GM12864 (cell line): ENCODE data around the gene TNFAIP3.

Experiments
- DNase-seq: peaks from one replicate; pipeline ENCODE4 v3.0.0-alpha.2; 2011; ENCODE audit warnings: low read depth
- H3K4me3 ChIP-seq: 2 replicates; pipeline ENCODE4 v1.5.1; 2011; ENCODE audit warnings: mild to moderate bottlenecking, low read depth, low read length, control low read depth
- TF ChIP-seq, protein P1 (sequence below): IDR thresholded peaks from 2 replicates; pipeline ENCODE4 v1.5.1; 2011; ENCODE audit warnings: low read depth, mild to moderate bottlenecking, moderate library complexity, low read length, control low read depth, inconsistent platforms; ENCODE audit errors: missing control alignments

TNFAIP3 gene

DNA sequence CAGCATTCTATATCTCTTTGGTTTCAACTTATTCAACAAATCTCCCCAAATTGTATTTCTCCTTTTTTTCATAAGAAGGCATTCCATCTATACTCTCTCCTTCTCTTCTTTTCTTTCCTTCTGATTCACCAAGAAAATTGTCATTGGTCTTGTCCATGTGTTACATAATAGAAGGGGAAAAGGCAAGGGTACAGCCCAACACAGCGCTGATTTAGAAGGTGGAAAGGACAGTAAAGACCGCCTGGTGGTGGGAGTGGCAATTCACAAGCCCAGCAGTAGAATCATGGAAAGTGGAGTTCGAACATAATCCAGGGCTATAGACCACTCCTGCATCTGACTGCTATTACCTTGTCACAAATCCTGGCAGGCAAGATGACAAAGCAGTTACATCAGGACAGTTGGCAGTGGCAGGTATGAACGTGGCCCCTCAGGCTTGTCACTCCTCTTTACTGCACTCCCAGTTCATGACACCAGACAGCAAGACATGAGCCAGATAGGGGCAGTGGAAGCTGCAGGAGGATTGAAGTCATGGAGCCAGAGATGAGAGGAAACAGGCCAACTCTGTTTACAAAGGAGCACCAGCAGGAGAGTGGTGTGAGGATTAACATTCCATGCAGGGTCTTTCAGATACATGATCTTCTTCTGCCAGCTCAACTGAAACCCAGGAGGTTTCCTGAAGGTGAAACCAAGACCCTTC, 2.1 kb upstream of the TNFAIP3 start:
- TF ChIP-seq, protein P1, sequence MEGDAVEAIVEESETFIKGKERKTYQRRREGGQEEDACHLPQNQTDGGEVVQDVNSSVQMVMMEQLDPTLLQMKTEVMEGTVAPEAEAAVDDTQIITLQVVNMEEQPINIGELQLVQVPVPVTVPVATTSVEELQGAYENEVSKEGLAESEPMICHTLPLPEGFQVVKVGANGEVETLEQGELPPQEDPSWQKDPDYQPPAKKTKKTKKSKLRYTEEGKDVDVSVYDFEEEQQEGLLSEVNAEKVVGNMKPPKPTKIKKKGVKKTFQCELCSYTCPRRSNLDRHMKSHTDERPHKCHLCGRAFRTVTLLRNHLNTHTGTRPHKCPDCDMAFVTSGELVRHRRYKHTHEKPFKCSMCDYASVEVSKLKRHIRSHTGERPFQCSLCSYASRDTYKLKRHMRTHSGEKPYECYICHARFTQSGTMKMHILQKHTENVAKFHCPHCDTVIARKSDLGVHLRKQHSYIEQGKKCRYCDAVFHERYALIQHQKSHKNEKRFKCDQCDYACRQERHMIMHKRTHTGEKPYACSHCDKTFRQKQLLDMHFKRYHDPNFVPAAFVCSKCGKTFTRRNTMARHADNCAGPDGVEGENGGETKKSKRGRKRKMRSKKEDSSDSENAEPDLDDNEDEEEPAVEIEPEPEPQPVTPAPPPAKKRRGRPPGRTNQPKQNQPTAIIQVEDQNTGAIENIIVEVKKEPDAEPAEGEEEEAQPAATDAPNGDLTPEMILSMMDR = no peak
- DNase-seq = no peak
- H3K4me3 ChIP-seq = no peak overlapping the region

DNA sequence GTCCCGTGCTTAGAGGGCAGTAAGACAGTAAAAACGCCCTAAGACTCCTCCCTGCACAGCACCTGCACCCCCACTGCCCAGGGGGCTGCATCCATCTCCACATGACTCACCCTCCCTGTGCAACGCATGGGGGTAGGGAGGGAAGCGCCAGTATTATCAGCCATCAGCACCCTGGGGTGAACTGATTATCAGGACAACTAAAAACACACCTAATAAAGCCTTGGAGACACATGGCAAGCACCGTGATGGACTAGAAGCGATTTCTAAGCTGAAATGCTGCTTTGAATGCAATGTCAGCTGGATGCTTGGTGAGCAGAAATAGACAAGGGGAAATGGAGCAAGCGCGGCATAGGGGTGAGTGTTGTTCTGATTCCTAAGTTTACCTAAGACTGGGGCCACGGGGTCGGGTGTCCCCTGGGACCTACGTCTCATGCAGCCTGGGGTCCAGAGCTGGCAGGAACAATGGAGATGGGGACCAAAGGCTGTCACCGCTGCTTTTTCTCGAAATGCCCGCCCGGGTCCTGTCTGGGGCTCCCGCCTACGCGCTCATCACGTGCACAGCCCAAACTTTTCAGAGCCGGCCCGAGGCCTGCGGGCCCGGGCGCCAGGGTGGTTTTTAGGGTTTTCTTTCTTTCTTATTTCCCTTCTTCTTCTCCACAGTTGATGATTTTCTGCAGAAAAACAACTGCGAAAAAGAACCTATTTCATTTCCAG, 702 bp upstream of the TNFAIP3 start:
- peak overlapping the region; percentile 54 for H3K4me3 ChIP-seq
- DNase-seq = no peak
- TF ChIP-seq, protein P1 = no peak

DNA sequence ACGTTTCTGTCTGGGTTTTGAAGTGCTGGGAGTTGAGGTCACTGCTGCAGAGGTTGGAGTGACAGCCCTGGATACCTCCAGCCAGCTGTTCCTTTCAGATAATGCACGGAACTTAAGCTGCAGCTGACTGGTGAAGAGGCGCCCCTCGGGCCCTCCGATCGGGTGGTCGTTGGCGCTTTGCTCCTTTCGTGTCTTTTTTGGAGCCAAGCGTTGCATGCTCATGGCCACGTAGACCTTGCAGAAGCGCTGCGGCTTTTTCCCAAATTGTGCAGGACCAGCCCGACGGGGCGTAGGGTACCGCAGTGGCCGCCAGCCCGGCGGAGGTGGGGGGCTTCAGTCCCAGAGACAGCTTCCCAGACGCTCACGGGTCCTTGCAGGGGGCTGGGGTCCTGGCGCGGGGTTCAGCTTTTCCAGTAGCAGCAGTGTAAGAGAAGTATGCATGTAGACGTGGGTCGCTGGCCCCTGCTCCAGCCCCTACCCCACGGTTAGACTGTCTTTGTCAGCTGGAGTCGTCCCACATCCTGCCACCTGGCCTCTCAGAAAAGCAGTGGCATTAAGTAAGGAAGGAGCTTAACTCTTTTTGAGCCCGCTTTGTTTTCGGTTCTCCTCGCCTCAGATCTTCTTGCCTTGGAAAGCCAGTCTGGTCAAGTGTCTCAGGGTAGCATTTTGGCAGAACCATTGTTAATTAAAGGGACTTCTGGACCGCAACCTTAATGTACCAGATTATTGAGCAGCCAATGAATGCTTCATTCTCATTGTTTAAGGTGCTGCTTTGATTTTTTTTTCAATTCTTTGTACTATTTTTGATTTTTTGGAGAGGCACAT, 838 bp downstream of the TNFAIP3 start:
- no peak for DNase-seq
- TF ChIP-seq, protein P1 = no peak

DNA sequence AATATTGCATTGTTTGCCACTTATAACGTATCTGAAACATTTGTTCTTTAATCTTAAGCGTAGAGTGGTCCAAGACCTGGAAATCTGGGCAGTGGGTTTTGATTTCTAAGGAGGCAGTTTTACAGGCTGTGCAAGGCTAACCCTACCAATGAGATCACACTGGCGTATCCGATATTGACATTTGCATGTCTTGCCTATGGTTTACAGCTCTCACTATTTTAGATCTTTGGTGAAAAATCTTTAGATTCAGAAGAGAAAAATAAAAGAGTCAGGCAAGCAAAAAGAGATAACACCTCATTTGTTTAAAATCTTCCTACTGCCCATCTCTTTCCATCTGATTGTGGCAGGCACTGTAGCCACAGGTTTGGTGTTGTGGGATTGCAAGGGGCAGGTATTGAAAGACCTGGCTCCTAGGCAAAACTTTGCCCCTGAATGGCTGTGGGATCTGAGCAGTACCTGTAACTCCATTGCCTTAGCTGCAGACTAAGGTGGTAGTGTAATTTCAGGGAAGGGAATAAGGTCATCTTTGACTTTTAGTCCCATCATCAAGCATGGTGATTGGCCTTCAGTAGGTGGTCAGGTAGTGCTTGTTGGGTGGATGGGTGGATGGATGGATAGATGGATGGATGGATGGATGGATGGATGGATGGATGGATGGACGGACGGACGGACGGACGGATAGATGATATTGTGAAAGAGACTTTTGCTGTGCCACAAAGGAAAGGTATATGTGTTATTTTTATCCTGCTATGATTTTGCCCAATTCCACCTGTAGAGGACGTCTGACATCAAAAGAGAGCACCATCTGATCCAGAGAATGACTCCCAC, 1.9 kb downstream of the TNFAIP3 start:
- H3K4me3 ChIP-seq = peak overlapping the region; percentile 80
- DNase-seq = no peak
- TF ChIP-seq, protein P1 = peak; percentile 58

More for the DNA sequence above, 838 bp downstream of the TNFAIP3 start:
- H3K4me3 ChIP-seq = peak overlapping the region; percentile 80

DNA sequence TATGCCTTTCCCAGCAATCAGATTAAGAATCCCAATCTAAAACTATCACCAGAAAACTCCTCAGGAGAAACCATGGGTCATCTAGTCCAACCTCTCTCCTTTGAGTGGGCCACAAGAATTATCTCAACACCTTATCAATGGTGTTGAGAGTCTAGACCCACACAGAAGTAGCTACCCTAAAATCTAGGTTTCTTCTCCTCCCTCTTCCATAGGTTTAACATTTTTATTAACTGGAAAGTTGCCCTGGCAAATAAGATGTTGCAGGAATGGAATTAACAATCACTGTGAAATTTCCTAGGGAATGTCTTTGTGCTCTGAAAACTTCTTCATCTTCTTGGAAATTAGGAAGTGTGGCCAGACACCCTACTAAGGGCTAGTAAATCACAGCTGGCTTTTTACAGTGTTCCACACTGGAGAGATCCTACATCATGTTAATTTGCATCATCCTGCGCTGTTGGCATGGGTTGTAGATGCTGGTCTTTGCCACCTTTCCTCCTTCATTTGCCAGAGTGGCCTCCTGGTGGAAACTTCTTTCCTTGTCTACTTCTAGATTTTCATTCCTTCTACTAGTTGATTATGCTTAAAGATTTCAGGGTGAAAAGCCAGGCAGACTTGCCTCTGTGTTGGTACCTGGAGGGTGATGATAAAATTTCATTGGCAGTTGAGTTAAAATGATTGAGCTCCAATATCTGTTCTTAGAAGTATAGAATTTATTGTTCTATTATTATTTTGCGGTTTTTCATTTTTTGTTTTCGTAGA, 2.7 kb downstream of the TNFAIP3 start:
- TF ChIP-seq, protein P1 = no peak
- H3K4me3 ChIP-seq = peak overlapping the region; percentile 80

DNA sequence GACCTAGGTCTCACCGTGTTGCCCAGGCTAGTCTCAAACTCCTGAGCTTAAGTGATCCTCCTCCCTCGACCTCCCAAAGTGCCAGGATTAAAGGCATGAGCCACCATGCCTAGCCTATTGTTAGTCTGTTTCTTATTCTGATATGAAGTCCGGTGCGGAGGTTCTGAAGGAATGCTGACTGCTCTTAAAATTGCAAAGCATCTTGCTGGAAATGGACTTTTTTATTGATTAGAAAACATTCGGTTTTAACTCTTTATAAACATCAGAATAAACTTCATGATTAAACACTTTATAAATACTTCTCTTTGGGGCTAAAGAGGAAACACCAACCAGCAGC, 3.2 kb downstream of the TNFAIP3 start:
- TF ChIP-seq, protein P1 = no peak
- no peak for DNase-seq
- peak overlapping the region; percentile 80 for H3K4me3 ChIP-seq

More for the DNA sequence above, 2.7 kb downstream of the TNFAIP3 start:
- DNase-seq = no peak
